AG09309 (cell line): ENCODE measurements around the gene TMEM222.
A peak's percentile ranks its signal among the peaks of the same experiment; 100 is the strongest.

ENCODE experiments used
- DNase-seq: peaks from one replicate; pipeline ENCODE4 v3.0.0-alpha.2; 2010; ENCODE audit warnings: low read depth
- H3K4me3 ChIP-seq: 2 replicates; pipeline ENCODE4 v1.5.1; 2011; ENCODE audit warnings: mild to moderate bottlenecking, low read depth, low read length, moderate library complexity; ENCODE audit not compliant: control insufficient read depth
- CTCF ChIP-seq: IDR thresholded peaks from 2 replicates; pipeline ENCODE4 v1.5.1; 2011; ENCODE audit warnings: mild to moderate bottlenecking, low read depth, low read length, inconsistent platforms; ENCODE audit not compliant: insufficient read depth, control insufficient read depth; ENCODE audit errors: missing control alignments

Gene TMEM222

GRCh38 chr1:27357281-27358037 lies 35.5 kb downstream of the TMEM222 start:
- no peak for DNase-seq
- H3K4me3 ChIP-seq, result no peak overlapping the region
- peak; percentile 84 for TF ChIP-seq CTCF

DNA sequence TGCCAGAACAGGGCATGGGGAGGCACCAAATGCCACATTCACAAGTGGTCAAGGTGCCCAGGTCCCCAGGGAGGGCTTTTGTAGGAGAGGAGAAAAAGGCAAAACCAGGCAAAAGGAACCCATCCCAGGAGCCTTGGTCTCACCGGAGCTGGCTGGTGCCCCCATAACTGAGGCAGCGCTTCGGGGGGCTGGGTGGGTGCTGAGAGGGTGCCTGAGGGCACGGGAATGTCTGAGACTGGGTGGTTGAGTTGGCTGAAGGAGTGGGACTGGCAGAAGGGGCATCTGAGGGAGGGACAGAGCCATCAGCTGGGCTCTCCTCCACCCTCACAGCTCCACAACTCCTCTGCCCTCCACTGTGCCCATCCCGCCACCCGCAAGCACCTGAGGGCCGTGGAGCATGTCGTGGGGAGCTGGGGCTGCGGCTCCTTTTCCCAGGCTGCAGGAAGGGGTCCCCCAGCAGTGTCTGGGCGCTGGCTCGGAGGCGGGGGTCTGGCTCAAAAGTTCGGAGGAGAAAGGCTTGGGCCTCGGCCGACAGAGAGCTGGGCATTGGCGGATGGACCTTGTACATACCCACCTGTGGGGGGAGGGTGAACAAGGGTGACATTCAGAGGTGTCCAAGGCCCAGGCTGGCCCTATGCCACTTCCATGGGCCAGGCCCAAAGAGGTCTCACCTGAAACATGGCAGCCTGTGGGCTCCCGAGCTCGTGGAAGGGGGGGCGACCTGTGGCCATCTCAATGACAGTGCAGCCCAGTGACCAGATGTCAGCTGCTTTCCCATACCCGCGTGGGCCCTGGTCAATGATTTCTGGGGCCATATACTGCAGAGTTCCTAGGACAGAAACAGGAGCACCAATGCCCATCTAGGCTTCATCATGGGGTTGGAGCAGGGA lies 36.3 kb downstream of the TMEM222 start:
- DNase-seq, result no peak
- no peak overlapping the region for H3K4me3 ChIP-seq
- TF ChIP-seq CTCF, result no peak

GRCh38 chr1:27358928-27359313 lies 37.0 kb downstream of the TMEM222 start:
- DNase-seq, result no peak
- H3K4me3 ChIP-seq, result no peak overlapping the region
- TF ChIP-seq CTCF, result no peak

- DNase-seq, result no peak
- no peak for TF ChIP-seq CTCF
- no peak overlapping the region for H3K4me3 ChIP-seq
Measured at GRCh38 chr1:27359822-27360158, 37.8 kb downstream of the TMEM222 start.

- no peak overlapping the region for H3K4me3 ChIP-seq
- TF ChIP-seq CTCF, result no peak
- no peak for DNase-seq
Measured at GRCh38 chr1:27360159-27361043, 38.4 kb downstream of the TMEM222 start.

DNA sequence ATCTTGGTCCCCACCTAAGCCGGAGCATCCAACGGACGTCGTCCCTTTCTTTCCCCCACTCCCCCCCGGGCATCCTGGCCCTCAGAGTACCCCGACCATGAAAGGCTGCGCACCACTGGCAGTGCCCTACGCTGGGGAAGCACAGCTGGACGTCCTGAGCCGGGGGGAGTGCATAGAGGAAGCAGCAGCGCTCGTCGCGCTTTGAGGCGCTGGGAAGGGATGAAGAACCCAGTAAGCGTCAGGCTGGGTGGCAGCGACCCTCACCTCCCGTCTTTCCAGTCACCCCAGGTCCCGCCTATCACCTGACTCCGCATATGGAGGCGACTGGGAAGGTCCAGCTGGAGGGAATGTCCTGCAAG lies 39.1 kb downstream of the TMEM222 start:
- TF ChIP-seq CTCF, result no peak
- no peak for DNase-seq
- H3K4me3 ChIP-seq, result no peak overlapping the region
